ENCODE results near the gene LUM.

GRCh38 chr12:91127751-91128150 lies 16.5 kb upstream of the LUM start:
- TF ChIP-seq CTCF (IDR thresholded peaks at IDR 0.05; ENCODE audit: low read depth, low read length, poor library complexity, severe bottlenecking) (no peak), EZH2phosphoT487 (IDR thresholded peaks at IDR 0.05; ENCODE audit: borderline replicate concordance, low read length) (no peak)

Data from DOHH2 (cell line).